Left ventricle myocardium inferior (tissue), 1 donor: ENCODE data around the gene AZIN2. TPM values are rescaled to one million over a fixed set of nuclear protein-coding genes. Genes with fewer than 3 reads are reported as not detected.

Experiments used
- DNase-seq: peaks from one replicate; pipeline ENCODE4 v3.0.0-alpha.2; 2020
- H3K27ac ChIP-seq: fragments of 200-600 bp; replicated peaks from 2 replicates; pipeline ENCODE4 v1.8.0; 2021
- H3K27me3 ChIP-seq: fragments of 200-600 bp; 2 replicates; pipeline ENCODE4 v1.8.0; 2021; ENCODE audit warnings: low read depth
- H3K36me3 ChIP-seq: fragments of 200-600 bp; 2 replicates; pipeline ENCODE4 v1.8.0; 2021
- H3K4me1 ChIP-seq: fragments of 200-600 bp; 2 replicates; pipeline ENCODE4 v1.8.0; 2021
- H3K4me3 ChIP-seq: fragments of 200-600 bp; 2 replicates; pipeline ENCODE4 v1.8.0; 2021; ENCODE audit warnings: mild to moderate bottlenecking, moderate library complexity
- H3K9me3 ChIP-seq: fragments of 200-600 bp; replicated peaks from 2 replicates; pipeline ENCODE4 v1.8.0; 2021
- intact Hi-C: fragments of 100-400 bp; cut with micrococcal nuclease; formaldehyde crosslinking; loops from one replicate; pipeline ENCODE4 v1.11.0; 2022
- total RNA-seq: library from RNA; stranded (reverse); fragmentation: NEBNext Ultra II Directional; extraction: Animal tissue kit (Norgen Biotek cat#: 25700); gene quantifications from one replicate; pipeline ENCODE4 v1.2.1, GENCODE V29; 2021
- TF ChIP-seq, protein P1 (sequence below): fragments of 200-600 bp; IDR thresholded peaks from 2 replicates; pipeline ENCODE4 v1.8.0; 2021; ENCODE audit warnings: antibody characterized with exemption, mild to moderate bottlenecking, borderline replicate concordance
- donor health status: DM: no; HTN: yes; CAD: no; lungs with severe emphysema.

The AZIN2 gene
- total RNA-seq, 1 donor from 2014 or later = 2.8 TPM

DNA sequence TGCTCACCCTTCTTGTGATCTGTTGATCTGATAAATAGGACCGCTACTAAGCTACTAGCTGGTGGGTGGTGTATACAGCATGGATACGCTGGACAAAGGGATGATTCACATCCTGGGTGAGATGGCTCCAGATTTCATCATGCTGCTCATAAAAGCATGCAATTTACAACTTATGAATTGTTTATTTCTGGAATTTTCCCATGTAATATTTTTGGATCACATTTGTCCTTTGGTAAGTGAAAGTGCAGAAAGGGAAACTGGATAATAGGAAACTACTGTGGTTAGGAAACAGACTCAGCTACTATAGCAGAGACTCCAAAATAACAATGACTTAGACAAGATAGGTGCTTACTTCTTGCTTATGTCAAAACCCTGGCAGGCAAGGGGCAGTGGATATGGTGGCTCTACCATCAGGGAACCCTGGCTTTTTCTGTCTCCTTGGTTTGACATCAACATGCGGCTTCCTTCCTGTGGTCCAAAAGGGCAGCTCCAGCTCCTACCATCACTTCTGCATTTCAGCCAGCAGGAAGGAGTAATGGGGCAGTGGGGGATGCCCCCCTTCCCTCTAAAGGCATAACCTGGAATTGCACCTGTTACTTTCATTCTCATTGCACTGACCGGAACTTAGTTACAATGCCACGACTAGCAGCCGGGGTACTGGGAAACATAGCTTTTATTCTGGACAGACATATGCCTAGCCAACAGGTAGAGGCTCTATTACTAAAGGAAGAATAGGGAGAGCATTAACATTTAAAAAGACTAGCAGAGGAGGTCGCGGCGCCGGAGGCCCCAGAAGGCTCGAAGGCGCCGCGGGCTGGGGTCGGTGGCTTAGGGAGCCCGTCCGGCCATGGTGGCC, 30.5 kb upstream of the AZIN2 start:
- no peaks in the 10 kb centered on the region for H3K36me3 ChIP-seq
- no peak overlapping the region for H3K27ac ChIP-seq
- H3K4me1 ChIP-seq = peaks cover 10% of the 10 kb centered on the region
- intact Hi-C loops = loop anchor here (10.0 kb wide), 1 partner anchor 116 kb away; no protein-coding TSS in a partner anchor
- TF ChIP-seq, protein P1, sequence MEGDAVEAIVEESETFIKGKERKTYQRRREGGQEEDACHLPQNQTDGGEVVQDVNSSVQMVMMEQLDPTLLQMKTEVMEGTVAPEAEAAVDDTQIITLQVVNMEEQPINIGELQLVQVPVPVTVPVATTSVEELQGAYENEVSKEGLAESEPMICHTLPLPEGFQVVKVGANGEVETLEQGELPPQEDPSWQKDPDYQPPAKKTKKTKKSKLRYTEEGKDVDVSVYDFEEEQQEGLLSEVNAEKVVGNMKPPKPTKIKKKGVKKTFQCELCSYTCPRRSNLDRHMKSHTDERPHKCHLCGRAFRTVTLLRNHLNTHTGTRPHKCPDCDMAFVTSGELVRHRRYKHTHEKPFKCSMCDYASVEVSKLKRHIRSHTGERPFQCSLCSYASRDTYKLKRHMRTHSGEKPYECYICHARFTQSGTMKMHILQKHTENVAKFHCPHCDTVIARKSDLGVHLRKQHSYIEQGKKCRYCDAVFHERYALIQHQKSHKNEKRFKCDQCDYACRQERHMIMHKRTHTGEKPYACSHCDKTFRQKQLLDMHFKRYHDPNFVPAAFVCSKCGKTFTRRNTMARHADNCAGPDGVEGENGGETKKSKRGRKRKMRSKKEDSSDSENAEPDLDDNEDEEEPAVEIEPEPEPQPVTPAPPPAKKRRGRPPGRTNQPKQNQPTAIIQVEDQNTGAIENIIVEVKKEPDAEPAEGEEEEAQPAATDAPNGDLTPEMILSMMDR = no peak
- no peaks in the 10 kb centered on the region for H3K27me3 ChIP-seq
- H3K4me3 ChIP-seq = no peak overlapping the region
- no peak for DNase-seq
- H3K9me3 ChIP-seq = no peaks in the 10 kb centered on the region

- Histone ChIP-seq H3K27me3 (no peaks in the 10 kb centered on the region), H3K9me3 (no peaks in the 10 kb centered on the region), H3K36me3 (no peaks in the 10 kb centered on the region), H3K27ac (peak overlapping the region; percentile 79), H3K4me3 (no peak overlapping the region), H3K4me1 (peaks cover 15% of the 10 kb centered on the region)
- TF ChIP-seq, protein P1 = peak; percentile 80
- intact Hi-C loops = loop anchor here (10.0 kb wide), 1 partner anchor 121 kb away; no protein-coding TSS in a partner anchor
- peak; percentile 87 for DNase-seq
Observed at GRCh38 chr1:33055210-33056008, 25.5 kb upstream of the AZIN2 start.

DNA sequence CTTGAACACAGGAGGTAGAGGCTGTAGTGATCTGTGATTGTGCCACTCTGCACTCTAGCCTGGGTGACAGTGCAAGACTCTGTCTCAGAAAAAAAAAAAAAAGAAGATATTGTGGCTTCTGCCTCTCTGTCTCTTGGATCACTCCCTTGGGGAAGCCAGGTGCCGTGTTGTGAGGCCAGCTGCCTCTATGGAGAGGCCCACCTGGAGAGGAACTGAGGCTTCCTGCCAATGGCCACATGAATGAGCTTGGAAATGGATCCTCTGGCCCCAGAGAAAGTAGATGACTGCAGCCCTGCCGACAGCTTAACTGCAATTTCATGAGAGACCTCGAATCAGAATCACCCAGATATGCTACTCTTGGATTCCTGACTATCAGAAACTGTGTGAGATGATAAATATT, 24.5 kb upstream of the AZIN2 start:
- Histone ChIP-seq H3K4me3 (no peak overlapping the region), H3K27me3 (no peaks in the 10 kb centered on the region), H3K4me1 (peaks cover 15% of the 10 kb centered on the region), H3K36me3 (no peaks in the 10 kb centered on the region), H3K27ac (no peak overlapping the region), H3K9me3 (no peaks in the 10 kb centered on the region)
- TF ChIP-seq, protein P1 = no peak
- no peak for DNase-seq
- intact Hi-C loops = loop anchor here (10.0 kb wide), 1 partner anchor 122 kb away; no protein-coding TSS in a partner anchor

GRCh38 chr1:33057095-33057494, 23.9 kb upstream of the AZIN2 start:
- Histone ChIP-seq H3K27me3 (no peaks in the 10 kb centered on the region), H3K36me3 (no peaks in the 10 kb centered on the region), H3K9me3 (peaks cover 3% of the 10 kb centered on the region), H3K4me3 (no peak overlapping the region), H3K27ac (no peak overlapping the region), H3K4me1 (peaks cover 15% of the 10 kb centered on the region)
- TF ChIP-seq, protein P1 = no peak
- DNase-seq = no peak
- intact Hi-C loops = loop anchor here (10.0 kb wide), 1 partner anchor 122 kb away; no protein-coding TSS in a partner anchor

GRCh38 chr1:33060579-33061083, 20.3 kb upstream of the AZIN2 start:
- peak overlapping the region; percentile 38 for H3K27ac ChIP-seq
- TF ChIP-seq, protein P1 = no peak
- H3K4me3 ChIP-seq = no peak overlapping the region
- peaks cover 7% of the 10 kb centered on the region for H3K36me3 ChIP-seq
- peak; percentile 78 for DNase-seq
- peaks cover 38% of the 10 kb centered on the region for H3K9me3 ChIP-seq
- H3K27me3 ChIP-seq = no peaks in the 10 kb centered on the region
- intact Hi-C loops = no loop called here
- peaks cover 3% of the 10 kb centered on the region for H3K4me1 ChIP-seq
